Heart right ventricle (tissue), 16 donors: ENCODE measurements around the gene LSM8. TPM values are rescaled to one million over a fixed set of nuclear protein-coding genes. Genes with fewer than 3 reads are reported as not detected.
"Not testable (repeated sequence)": the region's sequence is repeated elsewhere in the genome, so short reads cannot be mapped to it uniquely, and the experiment has no call there.

Source experiments
- ATAC-seq, 8 donors: fragments of 200-7000 bp; cut with Tn5 transposase; one replicate each; pipeline ENCODE4 v1.9.1; 2020; ENCODE audit warnings: mild to moderate bottlenecking in 8 of 8, moderate library complexity in 8 of 8, moderate number of reproducible peaks in 1 of 8
- DNase-seq, 2 donors: peaks; one replicate each; pipeline ENCODE4 v3.0.0-alpha.2; 2020
- H3K27ac ChIP-seq, 10 donors: fragments of 200-600 bp; sonication (generic) in 2 of 10; one replicate each; pipeline versions ENCODE4 v1.5.0 to v1.8.0; 2020 to 2022; ENCODE audit warnings: mild to moderate bottlenecking in 3 of 10
- H3K27me3 ChIP-seq, 7 donors: fragments of 200-600 bp; one replicate each; pipeline ENCODE4 v1.8.0; 2021 to 2022; ENCODE audit warnings: mild to moderate bottlenecking in 2 of 7
- H3K36me3 ChIP-seq, 9 donors: fragments of 200-600 bp; sonication (generic) in 1 of 9; one replicate each; pipeline versions ENCODE4 v1.5.0 to v1.8.0; 2020 to 2022; ENCODE audit warnings: mild to moderate bottlenecking in 2 of 9
- H3K4me1 ChIP-seq, 9 donors: fragments of 200-600 bp; sonication (generic) in 1 of 9; one replicate each; pipeline versions ENCODE4 v1.5.0 to v1.8.0; 2020 to 2022; ENCODE audit warnings: mild to moderate bottlenecking in 4 of 9
- H3K4me3 ChIP-seq, 10 donors: fragments of 200-600 bp; sonication (generic) in 2 of 10; one replicate each; pipeline versions ENCODE4 v1.5.0 to v1.8.0; 2020 to 2022; ENCODE audit warnings: mild to moderate bottlenecking in 7 of 10, moderate library complexity in 2 of 10
- H3K9me3 ChIP-seq, 11 donors: fragments of 200-600 bp in 10 of 11; sonication (generic) in 2 of 11; one replicate each; pipeline versions ENCODE4 v1.5.0 to v1.8.0; 2013 to 2022; ENCODE audit warnings: mild to moderate bottlenecking in 2 of 11, control low read depth in 1 of 11, moderate library complexity in 1 of 11
- CTCF ChIP-seq, 9 donors: fragments of 200-600 bp; sonication (generic) in 2 of 9; IDR thresholded peaks; one replicate each; pipeline versions ENCODE4 v1.5.0 to v1.8.0; 2021 to 2022; ENCODE audit warnings: antibody characterized with exemption in 9 of 9, mild to moderate bottlenecking in 5 of 9, moderate library complexity in 1 of 9
- WGBS, 2 donors: extraction: QIAGEN DNeasy Blood & Tissue Kit; methylation state at CpG; one replicate each; pipeline ENCODE4 v1.1.7; 2013; ENCODE audit warnings: inconsistent platforms in 1 of 2; 5-methylcytosine and 5-hydroxymethylcytosine counted together
- intact Hi-C, 10 donors: fragments of 100-400 bp; cut with DNase I; formaldehyde crosslinking; loops; one replicate each; pipeline versions ENCODE4 v1.11.1 to v1.14.2; 2022
- long read RNA-seq, 3 donors: library from polyadenylated mRNA; unstranded; transcript quantifications; one replicate each; pipeline ENCODE4 v2.0.0, GENCODE V29; 2020 to 2021
- polyA plus RNA-seq, 2 donors: library from polyadenylated mRNA; stranded (reverse); fragments of 200-250 nt; gene quantifications; one replicate each; pipeline ENCODE4 v1.2.3, GENCODE V29; 2013
- total RNA-seq, 10 donors: library from RNA; stranded (reverse); fragmentation: NEBNext Ultra II Directional in 3 of 10; extraction: Animal tissue kit (Norgen Biotek cat#: 25700) in 3 of 10; gene quantifications; one replicate each; pipeline versions ENCODE4 v1.2.1 to v1.2.4, GENCODE V29; 2021 to 2023
- donor health status: Arrhythmogenic right ventricular cardiomyopathy.
- donor health status: ischemic (EF 13 %, LVEDD 7.1; RV severe dilation, severe dysfunction).
- donor health status: healthy with polysubstance abuse.
- donor health status: DM: no; HTN: yes; CAD: no.
- donor health status: DM: no; HTN: no; CAD: no.
- donor health status: ischemic (EF 25% LVEDD 6.9; RV normal size, moderate dysfunction).
- donor health status: ischemic (EF 25% LVEDD 5.7; RV mildly dilated, moderate dysfunction).
- donor health status: healthy.
- donor health status: DM: yes; HTN: yes; CAD: no.
- donor health status: Ischemic cardiomyopathy.
- donor health status: ischemic (EF 35%, LVEDD 5.7; RV mildly dilated, moderate dysfunction).
- donor health status: nonischemic (EF 11% LVEDD 7.7; RV severe dilation, severe dysfunction).
- donor health status: DM: yes; HTN: yes; CAD: no.
- donor health status: PGD.
- donor health status: ischemic (EF 29% LVEDD 5.4; RV normal size, mild dysfunction).
- donor health status: nonischemic (EF 23%, LVEDD 6.1; RV moderate dilation, normal function).

The LSM8 gene
- total RNA-seq (10 to 100 TPM; 12.6 to 23.9 (median 19.5) TPM), polyA plus RNA-seq (10 to 100 TPM; 16.2 to 24.0 TPM)
- long read RNA-seq, donor 1, transcript LSM8-201 (4 exons, 1,305 nt): major isoform, 16 of 18 reads
- long read RNA-seq, donor 1, partial matches to known transcripts: 0 of 18 reads
- long read RNA-seq, donor 1, other reads (novel, unspliced or antisense): 2 of 18 reads
- long read RNA-seq, donor 2, transcript LSM8-201 (4 exons, 1,305 nt): major isoform, 9 of 14 reads
- long read RNA-seq, donor 2, partial matches to known transcripts: 0 of 14 reads
- long read RNA-seq, donor 2, other reads (novel, unspliced or antisense): 4 of 14 reads
- long read RNA-seq, donor 3, transcript LSM8-201 (4 exons, 1,305 nt): major isoform, 16 of 19 reads
- long read RNA-seq, donor 3, partial matches to known transcripts: 0 of 19 reads
- long read RNA-seq, donor 3, other reads (novel, unspliced or antisense): 2 of 19 reads

GRCh38 chr7:118183786-118184564 lies at the start of gene LSM8:
Gene LSM8 (plus strand): TSS chr7:118184164. CDS start chr7:118184224, 60 bp downstream.
- peaks cover 4 to 38% (median 28%) of the 10 kb centered on the region in 9 donors for H3K4me1 ChIP-seq
- H3K27ac ChIP-seq: peak within 1 kb of the TSS; percentile 64 to 97 (median 88)
- H3K4me3 ChIP-seq: peak within 1 kb of the TSS; percentile 68 to 91 (median 87)
- WGBS, 2 donors: 0 to 1% methylated on average over 61 to 62 of the region's 62 CpGs
- no peak for TF ChIP-seq CTCF (IDR thresholded peaks at IDR 0.05)
- H3K36me3 ChIP-seq: peaks cover 0 to 27% (median 9%) of the 10 kb centered on the region in 9 donors
- ATAC-seq (peak; percentile 99 to 100 (median 100)), DNase-seq (peak; percentile 96 to 98)
- H3K27me3 ChIP-seq: no peaks in the 10 kb centered on the region
- intact Hi-C loops: no loop called here
- no peaks in the 10 kb centered on the region for H3K9me3 ChIP-seq

- intact Hi-C loops, H3K9me3 ChIP-seq, H3K4me3 ChIP-seq, H3K36me3 ChIP-seq, ATAC-seq, H3K27ac ChIP-seq, H3K27me3 ChIP-seq, H3K4me1 ChIP-seq, DNase-seq: not testable (repeated sequence)
Measured at GRCh38 chr7:118134420-118134819, 49.5 kb upstream of the LSM8 start.

- ATAC-seq (no peak), DNase-seq (no peak)
- no peak overlapping the region for H3K27ac ChIP-seq
- H3K4me1 ChIP-seq: peaks cover 0 to 4% (median 0%) of the 10 kb centered on the region in 9 donors
- WGBS, 2 donors: 31 to 52% methylated on average over 1 of the region's 1 CpG
- intact Hi-C loops: no loop called here
- H3K27me3 ChIP-seq: no peaks in the 10 kb centered on the region
- H3K9me3 ChIP-seq: no peaks in the 10 kb centered on the region
- no peaks in the 10 kb centered on the region for H3K36me3 ChIP-seq
- no peak overlapping the region for H3K4me3 ChIP-seq
- no peak for TF ChIP-seq CTCF (IDR thresholded peaks at IDR 0.05)
Measured at GRCh38 chr7:118140468-118140867, 43.5 kb upstream of the LSM8 start.

GRCh38 chr7:118142012-118142411 lies 42.0 kb upstream of the LSM8 start:
- no peak for ATAC-seq
- DNase-seq: no peak
- H3K9me3 ChIP-seq: no peaks in the 10 kb centered on the region
- 82 to 84% methylated on average over 1 of the region's 1 CpG for WGBS, 2 donors
- TF ChIP-seq CTCF (IDR thresholded peaks at IDR 0.05): no peak
- H3K36me3 ChIP-seq: no peaks in the 10 kb centered on the region
- H3K27ac ChIP-seq: no peak overlapping the region
- intact Hi-C loops: no loop called here
- H3K4me1 ChIP-seq: peaks cover 0 to 4% (median 0%) of the 10 kb centered on the region in 9 donors
- H3K4me3 ChIP-seq: no peak overlapping the region
- H3K27me3 ChIP-seq: no peaks in the 10 kb centered on the region
